Brain pericyte (primary cell): ENCODE results near the gene OSM.
"Not testable (repeated sequence)": the region's sequence is repeated elsewhere in the genome, so short reads cannot be mapped to it uniquely, and the experiment has no call there.

Experiments used
- DNase-seq: peaks from one replicate; pipeline ENCODE4 v3.0.0-alpha.2; 2012; ENCODE audit warnings: low read depth, low spot score

The OSM gene

DNA sequence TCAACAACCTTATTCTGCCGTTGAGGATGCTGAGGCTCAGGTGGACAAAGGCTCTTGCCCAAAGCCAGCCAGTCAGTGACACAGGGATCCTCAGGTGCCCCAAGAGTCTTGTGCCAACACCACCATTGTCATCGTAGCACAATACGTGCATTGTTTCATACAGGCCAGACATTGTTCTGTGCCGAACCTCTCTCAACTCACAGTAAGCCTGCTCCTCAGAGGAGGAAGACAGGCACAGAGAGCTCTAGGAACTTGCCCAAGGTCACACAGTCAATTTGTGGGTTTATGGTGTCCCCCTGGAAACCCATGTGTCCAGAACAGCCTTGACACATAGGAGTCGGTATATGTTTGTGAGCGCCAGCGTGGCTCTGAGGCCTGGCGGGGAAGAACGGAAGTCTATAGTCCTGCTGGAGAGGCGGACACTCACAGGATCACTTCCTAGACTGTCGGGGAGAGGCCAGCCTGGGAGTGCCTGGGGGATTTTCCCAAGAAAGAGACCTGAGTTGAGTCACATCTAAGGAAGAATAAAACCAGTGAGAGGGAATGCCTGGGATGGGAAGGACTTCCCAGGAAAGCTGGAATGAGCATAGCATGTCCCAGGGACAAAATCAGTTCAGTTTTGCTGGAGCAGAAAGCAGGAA lies 40.3 kb downstream of the OSM start:
- no peak for DNase-seq

DNA sequence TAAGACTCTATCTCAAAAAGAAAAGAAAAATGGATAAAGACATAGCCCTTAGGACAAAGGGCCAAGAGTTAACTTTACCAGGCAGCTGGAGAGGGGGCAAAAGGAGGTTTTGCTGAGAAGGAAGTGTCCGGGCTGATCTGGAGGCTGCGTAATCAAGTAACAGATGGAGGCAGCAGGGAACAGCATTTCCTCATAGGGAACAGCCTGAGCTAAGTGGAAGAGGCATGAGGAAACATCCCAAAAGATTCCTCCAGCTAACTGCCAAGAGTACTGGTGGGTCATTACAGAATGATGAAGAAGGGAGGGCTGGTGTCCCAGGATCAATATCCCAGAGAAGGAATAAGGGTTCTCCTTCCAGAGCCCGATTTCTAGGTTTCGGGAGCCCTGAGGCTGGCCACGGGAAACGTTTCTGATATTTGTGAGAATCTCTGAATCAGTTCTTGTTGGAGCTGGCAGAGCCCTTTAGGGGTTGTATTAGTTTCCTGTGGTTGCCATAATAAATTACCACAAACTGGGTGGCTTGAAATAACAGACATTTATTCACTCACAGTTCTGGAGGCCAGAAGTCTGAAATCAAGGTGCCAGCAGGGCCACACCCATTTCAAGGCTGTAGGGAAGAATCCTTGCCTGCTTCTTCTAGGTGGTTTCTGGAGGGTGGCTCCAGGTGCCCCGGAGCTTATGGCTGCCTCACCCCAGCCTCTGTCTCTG lies 41.3 kb downstream of the OSM start:
- DNase-seq, result no peak

DNA sequence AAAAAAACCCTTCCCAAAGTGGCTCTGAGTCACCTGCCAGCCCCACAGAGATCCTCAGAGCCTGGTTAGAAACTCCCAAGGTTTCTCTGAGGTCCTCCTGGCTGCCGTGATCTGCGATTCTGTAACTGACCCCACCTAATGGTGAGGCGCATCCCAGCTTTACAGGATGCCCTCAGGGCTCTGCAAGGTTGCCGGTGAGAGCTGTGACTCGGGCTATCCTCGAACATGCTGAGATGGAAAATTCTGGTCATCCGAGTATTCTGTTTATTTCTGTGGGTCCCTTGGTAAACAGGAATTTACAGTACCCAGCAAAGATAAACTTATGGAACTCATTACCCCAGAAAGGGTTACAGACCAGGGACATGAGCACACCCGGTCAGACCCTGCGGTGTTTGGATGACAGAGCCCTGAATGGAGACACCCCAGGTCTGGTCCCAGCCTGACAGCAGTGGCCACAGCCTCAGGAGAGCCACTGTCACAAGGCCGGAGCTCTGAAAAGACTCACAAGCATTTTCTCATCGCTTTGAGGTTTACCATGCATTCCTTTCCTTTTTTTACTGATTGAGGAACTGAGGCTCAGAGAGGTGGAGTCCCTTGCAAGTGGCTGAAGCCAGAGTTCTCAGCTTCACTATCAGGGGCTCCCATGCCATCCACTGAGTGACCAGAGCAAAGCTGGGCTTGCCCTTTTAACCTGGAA lies 42.3 kb downstream of the OSM start:
- DNase-seq, result no peak

DNA sequence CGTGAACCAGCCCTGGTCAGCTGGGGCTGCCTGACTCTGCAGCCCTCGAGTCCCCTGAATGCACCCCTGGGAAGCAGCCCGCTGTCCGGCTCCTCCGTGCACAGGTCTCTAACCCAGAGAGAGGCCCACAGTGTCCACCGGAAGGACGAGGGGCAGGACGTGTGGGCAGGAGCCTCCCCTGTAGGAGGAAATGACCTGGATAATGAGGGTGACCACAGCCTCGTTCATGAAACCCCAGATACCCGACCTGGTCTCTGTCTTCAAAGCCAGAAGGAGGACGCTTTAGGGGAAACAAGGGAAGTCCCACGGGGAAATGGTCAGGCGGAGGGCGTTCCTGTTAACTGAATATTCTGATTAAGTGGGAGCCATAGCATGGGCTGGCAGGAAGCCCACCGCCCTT lies 43.3 kb downstream of the OSM start:
- DNase-seq, result no peak

DNA sequence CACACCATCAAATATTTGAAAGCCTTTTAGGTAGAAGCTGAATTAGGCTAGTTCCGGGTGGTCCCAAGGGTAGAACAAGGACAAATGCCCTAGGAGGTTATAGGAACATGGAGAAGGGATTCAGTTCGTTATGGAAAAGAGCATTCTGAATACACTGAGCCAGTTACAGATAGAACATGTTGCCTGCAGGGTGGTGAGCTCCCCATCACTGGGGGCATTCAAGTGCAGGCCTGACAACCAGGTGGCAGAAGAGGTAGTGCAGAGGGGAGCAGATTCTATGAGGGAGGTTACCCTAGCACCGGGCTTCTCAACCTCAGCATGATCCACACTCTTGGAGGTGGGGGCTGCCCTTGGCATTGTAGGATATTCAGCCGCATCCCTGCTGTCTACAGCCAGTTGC lies 44.3 kb downstream of the OSM start:
- no peak for DNase-seq

DNA sequence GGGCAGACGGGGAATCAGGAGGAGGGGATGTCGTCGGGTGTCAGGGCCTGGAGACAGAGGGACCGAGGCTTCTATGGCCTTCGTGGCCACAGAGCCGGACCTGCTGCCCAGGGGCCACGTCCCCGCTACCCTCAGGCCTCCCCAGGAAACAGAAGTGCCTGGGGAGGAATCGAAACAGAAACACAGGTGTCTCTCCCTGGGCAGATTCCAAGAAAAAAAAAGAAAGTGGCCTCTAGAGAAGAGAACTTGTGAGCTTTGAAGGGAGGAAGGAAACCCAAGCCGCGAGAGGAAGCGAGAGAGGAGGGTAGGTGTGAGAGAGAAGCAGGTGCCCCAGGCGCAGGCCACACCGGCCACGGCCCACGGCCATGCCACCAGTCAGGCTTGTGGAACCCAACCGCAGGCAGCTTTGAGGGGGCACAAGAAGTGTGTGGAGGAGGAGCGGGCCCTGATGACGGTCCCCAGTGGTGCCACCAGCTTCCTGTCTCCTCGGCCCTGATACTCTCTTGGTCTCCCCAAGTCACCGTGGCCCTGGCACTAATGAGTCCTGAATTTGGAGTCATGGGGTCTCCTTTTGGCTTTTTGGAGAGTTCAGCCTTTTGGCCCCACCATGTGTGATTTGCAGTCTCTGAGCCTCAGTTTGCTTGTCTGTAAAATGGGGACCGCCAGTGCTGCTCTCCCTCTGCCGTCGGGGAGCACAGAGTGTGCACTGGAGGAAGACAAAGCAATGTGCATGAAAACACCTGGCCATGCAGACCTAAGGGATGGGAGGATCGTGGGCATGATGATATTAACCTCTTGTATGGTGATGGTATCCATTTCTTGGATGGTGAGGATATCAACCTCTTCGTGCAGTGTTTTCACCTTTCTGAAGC lies 45.3 kb downstream of the OSM start:
- DNase-seq, result no peak

DNA sequence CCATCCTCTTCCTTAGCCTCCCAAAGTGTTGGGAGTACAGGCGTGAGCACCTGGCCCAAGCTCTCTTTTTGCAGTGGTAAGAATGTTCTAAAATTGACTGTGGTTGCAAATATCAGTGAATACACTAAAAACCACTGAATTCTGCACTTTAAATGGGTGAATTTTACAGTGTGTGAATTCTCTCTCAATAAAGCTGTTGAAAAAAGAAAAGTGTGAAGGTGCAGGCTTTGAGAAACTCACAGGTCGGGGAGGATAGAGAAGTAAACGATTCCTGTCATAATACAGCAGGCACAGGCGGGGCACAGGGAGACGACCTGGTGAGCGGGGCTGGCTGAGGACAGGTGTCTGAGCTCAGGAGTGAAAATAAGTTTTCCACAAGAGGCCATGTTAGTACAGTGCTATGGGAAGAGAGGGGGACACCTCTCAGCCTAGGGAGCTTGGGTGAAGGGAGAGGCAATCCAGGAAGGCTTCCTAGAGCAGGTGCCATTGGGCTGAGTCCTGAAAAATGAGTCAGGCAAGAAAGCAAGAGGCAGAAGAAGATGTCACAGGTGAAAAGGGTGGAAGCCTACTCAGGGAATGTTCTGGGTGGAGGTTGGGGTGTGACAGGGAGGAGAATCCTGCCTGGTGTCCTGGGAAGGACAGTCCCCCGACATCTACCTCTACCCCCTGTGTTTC lies 46.2 kb downstream of the OSM start:
- no peak for DNase-seq

DNA sequence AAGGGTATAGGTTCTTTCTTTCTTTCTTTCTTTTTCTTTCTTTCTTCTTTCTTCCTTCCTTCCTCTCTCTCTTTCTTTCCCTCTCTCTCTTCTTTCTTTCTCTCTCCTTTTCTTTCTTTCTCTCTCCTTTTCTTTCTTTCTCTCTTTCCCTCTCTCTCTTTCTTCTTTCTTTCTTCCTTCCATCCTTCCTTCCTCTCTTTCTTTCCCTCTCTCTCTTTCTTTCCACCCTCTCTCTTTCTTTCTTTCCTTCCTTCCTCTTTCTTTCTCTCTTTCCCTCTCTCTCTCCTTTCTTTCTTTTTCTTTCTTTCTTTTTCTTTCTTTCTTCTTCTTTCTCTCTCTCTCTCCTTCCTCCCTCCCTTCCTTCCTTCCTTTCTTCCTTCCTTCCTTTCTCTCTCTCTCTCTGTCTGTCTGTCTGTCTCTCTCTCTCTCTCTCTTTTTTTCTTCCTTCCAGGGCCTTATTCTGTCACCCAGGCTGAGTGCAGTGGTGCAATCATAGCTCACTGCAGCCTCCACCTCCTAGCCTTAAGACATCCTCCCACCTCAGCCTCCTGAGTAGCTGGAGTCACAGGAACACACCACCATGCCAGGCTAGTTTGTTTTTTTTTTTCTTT lies 46.9 kb downstream of the OSM start:
- DNase-seq, result no peak

DNA sequence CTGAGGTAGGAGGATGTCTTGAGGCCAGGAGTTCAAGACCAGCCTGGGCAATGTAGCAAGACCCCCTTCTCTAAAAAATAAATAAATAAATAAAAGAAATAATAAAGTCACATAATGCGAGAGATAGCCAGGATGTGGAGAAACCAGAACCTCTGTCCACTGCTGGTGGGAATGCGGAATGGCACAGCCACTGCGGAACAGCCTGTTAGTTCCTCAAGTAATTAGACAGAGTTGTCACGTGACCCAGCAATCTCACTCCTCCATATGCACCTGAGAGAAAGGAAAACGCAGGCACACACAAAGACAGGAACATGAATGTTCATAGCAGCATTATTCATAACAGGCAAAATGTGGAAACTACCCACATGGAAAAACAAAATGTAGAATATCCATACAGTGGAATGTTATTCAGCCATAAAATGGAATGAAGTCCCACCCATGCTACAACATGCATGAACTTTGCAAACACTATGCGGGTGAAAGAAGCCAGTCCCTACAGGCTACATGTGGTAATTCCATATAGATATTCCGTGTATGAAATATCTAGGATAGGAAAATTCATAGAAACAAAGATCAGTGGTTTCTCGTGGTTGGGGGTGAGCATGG lies 47.5 kb downstream of the OSM start:
- no peak for DNase-seq

DNA sequence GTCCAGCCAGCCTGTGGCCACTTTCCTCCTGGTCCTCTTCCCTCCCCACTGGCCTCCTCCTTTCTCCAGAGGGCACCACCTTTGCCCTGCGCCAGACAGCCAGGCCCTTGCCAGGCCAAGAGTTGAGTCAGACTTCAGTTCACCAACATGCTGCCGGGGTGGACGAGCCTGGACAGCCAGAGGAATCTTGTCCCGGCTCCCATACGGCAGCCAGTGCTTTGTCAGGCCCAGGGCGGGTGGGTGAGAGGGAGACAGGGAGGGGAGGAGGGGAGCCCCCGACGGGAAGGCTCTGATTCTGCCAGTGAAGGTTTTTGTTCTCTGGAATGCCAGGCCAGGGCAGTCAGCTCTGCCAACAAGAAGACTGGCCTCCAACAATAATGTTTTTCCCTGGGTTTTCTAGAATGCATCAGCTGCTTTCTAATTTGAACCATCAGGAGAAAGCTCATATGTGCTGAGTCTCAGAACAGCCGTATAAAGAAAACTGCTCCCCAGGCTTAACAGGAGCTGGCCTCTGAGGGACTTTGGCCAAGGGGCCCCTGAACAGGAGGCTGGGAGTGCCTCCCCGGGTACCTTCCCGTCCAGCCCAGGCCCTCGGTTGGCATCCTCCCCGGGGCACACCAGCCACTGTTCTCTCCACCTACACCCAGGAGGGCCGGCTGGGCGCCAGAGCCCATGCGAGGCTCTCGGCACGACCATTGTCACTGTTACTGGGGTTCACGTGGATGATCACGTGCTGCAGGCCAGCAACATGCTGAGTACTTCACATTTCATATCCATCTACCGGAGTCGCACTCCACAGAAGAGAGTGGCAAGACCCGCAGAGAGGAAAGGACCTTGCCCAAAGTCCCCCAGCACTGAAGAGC lies 48.7 kb downstream of the OSM start:
- DNase-seq, result no peak

DNA sequence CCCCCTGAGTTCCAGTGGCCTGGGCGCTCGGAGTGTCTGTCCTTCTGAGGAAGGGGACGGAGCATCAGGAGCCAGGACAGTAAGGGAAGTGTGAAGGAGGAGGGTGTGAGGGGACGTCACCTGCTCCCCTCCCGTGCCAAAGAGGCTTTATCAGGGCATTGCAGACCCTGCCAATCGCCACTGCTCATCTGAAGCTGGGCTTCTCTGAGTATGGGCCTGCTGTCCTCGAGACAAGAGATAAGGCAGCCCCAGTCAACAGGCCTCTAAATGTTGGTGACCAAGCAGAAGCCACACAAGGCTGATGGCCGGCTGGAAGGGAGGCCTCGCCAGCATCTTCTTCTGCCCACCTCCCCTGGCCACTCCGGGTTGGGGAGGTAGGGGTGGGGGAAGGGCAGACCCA lies 49.9 kb downstream of the OSM start:
- no peak for DNase-seq

DNA sequence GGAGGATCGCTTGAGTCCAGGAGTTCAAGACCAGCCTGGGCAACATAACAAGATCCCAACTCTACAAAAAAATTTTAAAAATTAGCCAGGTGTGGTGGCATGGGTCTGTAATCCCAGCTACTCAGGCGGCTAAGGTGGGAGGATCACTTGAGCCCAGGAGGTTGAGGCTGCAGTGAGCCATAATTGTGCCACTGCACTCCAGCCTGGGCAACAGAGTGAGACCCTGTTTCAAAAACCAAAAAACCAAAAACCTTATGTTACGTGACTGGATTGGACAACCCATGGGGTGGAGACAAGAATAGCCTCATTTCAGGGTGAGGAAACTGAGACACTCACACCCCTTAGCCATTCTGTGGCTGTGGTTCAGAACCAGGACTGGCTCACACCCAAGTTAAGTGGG lies 50.4 kb downstream of the OSM start:
- not testable (repeated sequence) for DNase-seq

DNA sequence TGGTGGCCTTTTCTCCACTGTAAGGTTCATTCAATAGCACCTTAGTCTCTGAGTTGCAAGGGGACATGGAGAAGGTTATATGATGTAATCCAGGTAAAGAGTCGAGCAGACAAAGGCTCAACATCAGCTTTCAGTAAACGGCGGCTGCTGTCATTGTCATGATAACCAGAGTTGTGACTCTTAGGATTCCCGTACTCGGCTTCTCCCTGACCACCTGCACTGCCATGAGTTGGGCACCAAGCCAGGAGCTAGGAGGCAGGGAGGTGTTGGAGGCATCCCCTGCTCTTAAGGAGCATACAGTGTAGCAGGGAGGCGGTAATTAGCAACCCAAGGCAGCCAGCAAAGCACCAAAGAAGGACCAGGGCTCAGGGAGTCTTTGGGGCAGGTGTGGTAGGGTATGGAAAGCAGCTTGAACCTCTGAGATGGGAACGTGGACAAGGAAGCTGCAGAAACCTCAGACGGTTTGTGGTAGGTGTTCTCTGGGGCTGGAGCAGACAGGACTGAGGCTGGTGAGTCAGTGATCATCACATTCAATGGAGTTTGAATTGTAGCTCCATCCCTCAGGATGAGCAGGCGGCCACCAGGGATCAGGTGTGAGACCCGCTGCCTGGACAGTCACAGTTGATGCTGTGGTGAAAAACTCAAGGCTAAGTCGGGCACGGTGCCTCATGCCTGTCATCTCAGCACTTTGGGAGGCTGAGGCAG lies 51.8 kb downstream of the OSM start:
- DNase-seq, result no peak

DNA sequence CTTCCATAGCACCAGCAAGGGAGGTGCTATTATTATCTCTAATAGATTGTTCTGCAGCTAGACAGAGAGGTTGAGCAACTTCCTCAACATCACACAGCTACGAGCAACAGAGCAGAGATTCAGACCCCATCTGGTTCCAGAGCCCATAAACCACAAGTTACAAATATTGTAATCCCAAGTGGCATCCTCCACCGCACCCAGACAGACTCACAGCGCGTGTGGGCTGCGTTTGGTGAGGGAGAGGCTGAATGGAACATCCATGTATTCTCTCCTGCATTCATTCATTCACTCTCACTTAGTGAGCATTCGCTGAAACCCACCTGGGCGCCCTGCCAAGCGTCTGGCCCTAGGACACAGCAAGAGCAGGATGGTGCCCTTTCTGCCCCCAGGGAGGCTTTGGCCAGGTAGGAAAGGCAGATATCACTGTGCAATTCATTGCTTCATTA lies 53.6 kb downstream of the OSM start:
- DNase-seq, result no peak
